NCI-H2196 (cell line): Measurements from ENCODE around the gene MAPKAPK2.

Source experiments
- DNase-seq: peaks from one replicate; lab custom pipeline; 2025; ENCODE audit not compliant: unreplicated experiment; lab: John Stamatoyannopoulos, UW

The MAPKAPK2 gene

DNA sequence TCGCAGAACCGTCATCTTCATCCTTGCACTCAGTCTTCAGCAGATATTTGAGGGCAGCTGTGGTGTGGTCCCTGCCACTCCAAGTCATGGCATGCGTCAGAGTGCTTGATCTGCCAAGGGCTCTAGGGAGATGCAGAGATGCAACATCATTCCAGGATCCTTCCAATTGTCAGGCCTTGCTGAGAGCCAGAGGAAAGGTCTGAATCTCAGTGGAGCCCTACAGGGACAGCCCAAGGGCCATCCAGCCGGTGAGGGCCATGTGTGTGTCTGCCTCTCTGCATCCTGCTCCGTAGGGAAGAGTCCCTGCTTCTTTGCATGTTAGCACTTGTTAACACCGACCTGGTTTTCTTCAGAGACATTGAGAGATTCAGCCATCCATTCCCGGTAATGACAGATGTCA is 17.6 kb downstream of the MAPKAPK2 start:
- no peak for DNase-seq

DNA sequence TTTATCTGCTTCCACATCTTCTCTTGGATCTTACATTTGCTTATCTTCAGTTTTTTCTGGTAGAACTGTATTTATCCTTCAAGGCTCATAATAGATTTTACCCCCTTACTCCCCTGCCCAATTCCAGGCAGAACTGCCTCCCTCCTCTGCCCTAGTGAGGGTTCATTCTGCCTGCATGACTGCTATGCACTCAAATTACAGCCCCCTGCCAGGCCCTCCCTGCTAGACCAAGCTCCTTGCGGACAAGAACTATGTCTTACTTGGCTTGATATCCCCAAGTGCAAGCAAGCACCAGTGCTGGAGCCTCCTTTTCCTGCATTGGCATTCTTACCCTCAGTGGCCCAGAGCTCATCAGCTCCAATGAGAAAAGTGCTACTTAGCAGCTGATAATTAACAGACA is 18.1 kb downstream of the MAPKAPK2 start:
- no peak for DNase-seq

DNA sequence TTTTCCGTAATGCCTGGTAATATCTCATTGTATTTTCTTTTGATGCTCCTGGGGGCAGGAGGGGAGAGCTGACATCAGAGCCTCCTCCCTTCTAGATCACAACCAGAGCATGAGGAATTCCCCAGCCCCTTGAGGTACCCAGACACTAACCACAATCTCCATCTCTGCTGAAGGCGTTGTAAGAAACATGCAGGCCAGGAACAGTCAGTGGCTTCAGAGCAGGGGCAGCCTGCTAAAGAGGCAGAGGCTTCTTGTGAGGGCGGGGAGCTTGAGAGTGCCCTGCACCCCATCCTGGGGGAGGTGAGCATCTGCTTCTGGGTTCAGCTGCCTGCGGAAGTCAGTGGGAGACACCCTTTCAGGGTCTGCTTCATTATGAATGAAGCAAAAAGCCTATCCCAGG is 19.0 kb downstream of the MAPKAPK2 start:
- DNase-seq, result no peak

DNA sequence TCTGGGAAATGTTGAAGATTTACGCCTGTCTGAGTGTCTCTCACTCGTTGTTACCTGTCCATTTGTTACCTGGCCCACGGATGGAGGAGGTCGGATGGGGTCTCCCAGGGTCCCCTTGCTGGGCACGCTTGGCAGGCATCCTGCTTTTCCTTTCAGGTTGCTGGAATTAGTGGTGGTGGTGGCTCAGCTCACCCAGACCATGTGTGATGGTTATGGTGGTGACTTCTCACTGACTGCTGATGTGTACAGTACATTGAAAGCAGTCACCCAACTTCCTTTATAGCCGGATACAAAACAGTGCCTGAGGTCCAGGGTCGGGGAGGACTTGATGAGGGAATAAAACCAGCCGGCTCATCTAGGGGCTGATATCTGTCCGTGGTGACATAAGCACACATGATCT is 19.5 kb downstream of the MAPKAPK2 start:
- no peak for DNase-seq

DNA sequence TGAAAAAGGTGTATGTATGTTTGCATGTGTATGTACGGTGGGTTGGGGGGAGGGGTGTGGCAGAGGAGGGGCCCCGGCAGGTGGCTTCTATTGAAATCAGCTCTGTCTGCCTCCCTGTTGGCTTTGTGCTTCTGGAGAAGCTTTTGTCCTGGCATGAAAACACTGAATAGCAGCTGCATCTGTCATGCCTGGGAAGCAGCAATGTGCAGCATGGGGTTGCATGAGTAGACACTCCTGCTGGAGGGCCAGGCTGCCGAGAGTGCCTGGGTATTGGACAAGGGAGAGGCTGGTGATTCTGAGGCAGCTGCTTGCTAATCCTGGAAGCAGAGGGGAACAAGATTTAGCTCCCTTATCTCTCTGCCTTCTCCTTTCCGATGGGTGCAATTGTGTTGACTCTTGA is 20.5 kb downstream of the MAPKAPK2 start:
- DNase-seq, result peak; percentile 62

DNA sequence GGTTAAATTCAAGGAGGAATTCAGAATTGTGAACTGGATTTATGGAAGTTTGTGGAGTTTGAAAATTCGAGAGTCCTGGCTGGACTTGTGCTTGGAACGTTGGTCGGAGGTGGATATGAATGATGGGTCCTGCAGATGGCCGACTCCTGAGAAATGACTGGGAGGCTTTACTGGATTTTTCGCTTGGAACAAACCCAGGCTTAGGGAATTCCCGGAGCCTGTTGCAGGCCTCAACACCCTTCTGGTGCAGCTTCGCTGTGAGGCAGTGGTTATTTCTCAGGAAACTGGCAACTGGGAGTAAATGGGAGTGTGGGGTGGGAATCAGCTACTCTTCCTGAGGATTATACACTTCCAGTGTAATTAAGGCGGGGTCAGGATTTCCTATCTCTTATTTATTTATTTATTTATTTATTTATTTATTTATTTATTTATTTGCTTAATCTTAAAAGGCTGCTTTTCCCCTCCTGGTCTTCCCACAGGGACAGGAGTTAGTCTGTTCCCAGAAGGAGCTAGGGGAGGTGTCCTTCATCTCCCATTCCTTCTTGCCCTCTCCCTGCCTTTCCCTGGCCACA is 21.1 kb downstream of the MAPKAPK2 start:
- DNase-seq, result no peak

DNA sequence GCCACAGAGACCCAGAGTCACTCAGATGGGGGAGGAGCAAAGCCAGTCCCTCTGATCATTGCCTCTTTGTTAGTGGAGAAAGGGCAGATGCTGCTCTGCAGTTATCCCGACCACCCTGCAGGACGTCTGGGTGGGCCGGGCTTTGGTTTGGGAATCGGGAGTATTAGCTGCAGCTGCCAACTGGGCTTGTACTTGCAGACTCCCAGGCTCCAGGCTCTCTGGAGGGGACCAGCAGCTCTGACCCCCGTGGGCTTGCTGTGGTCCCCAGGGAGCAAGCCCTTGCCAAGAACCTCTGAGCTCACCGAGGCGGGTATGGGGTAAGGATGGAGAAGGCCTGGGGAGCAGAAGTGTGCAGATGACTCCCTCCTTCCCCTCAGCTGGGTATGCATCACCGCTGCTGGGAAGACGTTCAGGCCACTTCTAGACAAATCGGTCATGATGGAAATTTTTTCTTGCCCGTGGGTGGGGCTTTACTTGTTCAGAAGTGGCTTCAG is 21.6 kb downstream of the MAPKAPK2 start:
- no peak for DNase-seq

DNA sequence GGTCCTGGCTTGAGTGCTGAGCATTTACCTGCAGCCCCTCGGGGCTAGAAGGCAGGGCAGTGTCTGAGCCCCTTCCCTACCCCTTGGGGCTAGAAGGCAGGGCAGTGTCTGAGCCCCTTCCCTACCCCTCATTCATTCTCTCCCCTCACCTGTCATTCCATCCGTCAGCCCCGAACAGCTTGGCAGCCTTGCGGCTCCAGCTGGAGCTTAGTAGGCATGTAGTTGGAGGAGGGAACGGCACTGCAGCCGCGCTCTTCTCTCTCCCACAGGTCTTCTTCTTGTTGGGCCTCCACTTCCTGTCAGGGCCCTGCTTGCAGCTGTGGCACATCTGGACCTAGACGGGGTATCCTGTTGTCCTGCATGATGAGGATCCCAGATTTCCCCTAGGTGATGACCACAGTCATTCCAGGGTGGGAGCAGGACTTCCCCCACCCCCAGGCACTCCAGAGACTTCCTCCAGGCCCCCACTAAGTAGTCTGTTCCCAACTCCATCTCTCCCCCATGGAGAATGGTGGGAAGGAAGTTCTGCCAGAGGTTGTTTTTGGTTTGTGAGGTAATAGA is 22.2 kb downstream of the MAPKAPK2 start:
- DNase-seq, result no peak

DNA sequence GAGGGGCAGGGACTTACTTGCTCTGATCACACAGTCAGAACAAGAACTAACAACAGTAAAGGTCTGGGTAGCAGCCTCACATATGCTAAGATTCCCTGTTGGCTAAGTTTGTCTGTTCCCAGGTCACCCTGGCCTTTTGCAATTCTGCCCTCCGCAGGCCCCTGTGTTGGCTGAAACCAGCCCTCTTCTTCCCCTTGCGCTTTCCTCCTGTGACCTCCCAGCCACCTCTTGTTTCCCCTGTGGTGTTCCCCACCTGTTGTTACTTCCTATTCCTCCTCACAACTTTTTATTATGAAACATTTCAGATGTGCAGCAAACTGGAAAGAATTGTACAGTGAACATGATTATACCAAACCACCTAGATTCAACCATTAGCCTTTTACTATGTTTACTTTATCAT is 23.4 kb downstream of the MAPKAPK2 start:
- DNase-seq, result no peak

DNA sequence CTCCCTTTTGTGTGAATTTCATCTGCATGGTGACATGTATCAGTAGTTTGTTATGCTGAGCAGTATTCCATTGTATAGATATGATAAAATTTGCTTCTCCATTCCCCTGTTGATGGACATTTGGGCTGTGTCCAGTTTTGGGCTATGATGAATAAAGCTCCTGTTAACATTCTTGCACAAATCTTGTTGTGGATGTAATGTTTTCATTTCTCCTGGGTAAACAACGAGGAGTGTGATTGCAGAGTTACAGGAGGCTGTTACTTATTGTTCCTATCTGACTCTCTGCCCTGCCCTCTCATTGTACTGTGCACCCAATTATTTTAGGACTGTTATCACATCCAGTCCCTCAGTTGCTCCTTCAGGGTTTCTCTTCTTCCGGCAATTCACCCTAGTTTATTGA is 24.2 kb downstream of the MAPKAPK2 start:
- DNase-seq, result no peak

DNA sequence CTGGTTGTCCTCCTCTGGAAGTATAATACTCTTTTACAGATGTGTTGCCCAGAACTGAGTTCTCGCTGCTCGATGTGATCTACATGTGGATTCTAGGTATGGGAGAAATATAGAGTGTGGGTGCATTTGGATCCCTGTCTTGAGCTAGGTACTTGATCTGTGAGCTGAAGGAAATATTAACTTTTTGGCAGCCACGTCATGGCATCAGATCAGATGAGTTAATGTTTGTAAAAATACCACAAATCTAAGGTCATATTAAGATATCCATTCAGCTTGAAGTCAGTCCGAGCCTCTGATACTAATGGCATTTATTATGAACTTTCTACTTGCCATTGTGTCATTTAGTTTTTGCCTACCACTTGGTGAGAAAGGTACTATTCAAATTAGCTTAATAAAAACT is 24.6 kb downstream of the MAPKAPK2 start:
- no peak for DNase-seq

DNA sequence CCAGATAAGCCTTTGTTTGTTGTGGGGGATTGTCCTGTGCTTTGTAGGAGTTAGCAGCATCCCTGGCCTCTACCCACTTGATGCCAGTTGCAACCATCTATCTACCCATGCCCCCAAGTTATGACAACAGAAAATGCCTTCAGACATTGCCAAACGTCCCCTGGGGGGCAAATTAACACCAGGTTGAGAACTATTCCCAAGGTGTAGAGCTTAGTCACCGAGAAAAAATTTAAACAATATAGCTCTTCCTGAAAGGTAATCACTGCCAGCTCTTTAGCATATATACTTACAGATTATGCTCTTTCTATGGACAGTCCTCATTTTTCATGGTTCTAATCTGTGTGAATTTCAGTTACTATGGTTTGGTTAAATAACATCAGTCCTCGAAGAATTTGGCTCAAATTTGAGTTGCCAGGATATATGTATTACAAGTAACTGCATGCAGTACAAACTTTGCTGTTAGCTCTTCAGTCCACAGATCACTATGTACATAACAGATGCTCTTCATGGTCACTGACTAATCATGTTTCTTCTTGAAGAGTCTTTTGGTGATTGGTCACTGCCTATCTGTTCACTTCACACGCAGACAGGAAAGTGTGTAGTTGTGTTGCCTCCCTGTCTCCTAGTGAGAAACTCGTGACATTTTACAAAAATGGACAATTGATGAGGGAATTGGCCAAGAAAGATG is 25.2 kb downstream of the MAPKAPK2 start:
- DNase-seq, result no peak

DNA sequence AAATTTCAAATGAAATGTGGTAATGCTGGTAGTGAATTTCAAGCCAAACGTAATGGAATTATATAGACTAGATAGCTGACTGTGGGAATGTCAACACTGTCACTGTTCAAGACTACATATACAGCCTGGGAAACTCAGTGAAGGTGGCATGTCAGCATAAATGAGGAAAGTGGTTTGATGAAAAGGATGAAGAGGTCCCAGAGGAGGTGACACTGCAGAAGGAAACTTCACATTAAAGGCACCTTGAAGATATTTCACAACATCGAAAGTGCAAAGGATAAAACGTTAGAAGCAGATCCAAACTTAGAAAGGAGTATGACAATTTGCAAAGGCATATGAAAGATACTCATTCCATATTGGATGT is 25.7 kb downstream of the MAPKAPK2 start:
- DNase-seq, result no peak

DNA sequence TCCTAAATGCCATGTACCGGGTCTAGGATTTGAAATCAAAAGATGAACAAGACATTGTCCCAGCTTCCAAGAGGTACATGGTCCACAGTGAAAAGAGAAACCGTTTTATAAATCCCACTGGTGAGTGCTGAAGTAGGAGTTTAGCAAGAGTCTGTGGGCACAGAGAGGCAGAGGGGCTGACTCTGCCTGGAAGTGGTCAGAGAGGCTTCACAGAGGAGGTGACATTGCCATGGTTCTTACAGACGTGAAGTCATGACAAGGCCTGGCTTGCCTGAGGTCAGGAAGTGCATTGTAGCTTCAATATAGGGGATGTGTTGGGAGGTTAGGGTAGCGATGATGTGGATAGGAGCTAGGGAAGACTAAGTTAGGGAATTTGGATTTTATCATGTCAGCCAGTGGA is 28.4 kb downstream of the MAPKAPK2 start:
- no peak for DNase-seq

DNA sequence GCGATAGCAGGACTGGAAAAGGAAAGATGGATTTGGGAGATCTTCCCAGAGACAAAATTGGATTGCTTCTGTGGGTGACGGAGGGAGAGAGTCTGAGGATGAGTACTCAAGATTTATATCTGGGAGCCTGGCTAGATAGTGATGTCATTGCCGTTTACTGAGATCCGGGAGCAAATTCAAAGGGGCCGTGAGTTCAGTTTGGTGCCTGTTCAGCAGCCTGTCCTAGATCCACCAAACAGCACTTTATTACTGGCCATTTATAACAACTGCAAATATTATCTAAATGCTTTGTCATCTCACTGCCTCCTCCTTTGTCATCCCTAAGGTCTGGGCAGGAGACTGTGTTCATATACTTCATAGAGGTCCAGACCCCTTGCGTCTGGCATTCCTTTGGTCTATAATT is 29.2 kb downstream of the MAPKAPK2 start:
- no peak for DNase-seq

DNA sequence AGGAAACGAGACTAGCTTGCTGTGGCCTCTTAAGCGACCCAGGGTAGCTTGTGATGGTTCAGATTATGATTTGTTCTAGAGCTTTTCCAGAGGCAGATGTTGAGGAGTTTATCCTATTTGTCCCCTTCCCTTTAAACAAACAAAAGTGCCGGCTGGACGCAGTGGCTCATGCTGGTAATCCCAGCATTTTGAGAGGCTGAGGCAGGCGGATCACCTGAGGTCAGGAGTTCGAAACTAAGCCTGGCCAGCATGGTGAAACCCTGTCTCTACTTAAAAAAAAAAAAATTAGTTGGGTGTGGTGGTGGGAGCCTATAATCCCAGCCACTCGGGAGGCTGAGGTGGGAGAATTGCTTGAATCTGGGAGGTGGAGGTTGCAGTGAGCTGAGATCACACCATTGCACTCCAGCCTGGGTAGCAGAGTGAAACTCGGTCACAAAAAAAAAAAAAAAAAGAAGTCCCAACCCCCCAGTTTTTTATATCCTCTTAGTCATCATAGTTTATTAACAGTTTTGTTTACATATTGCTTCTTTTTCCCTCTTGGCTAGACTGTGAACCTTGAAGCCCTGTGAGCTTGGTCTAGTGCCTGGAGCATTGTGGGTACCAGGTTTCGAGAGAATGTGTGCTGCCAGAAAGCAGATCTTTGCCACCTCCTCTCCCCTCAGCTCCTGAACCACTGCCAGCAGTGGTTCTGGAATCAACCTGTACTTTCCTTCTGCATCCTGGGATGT is 29.8 kb downstream of the MAPKAPK2 start:
- peak; percentile 37 for DNase-seq

DNA sequence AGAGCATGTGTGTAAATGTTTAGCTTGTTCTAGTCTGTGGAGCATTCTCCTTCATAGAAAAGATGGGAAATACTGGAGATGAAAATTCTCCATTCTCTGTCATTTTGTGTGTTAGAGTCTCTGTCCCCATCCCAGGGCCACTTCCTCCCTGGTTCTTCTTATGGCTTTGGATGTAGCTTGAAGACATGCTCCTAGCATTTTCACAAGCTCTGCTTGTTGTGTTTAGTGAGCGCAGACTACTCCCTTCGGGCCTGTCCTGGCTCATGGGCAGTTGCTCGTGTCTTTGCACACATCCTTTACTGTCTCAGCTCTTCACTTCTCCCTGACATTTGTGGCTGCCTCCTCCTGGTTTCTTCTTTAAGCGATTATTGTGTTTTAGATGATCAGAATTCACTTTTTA is 30.4 kb downstream of the MAPKAPK2 start:
- no peak for DNase-seq

DNA sequence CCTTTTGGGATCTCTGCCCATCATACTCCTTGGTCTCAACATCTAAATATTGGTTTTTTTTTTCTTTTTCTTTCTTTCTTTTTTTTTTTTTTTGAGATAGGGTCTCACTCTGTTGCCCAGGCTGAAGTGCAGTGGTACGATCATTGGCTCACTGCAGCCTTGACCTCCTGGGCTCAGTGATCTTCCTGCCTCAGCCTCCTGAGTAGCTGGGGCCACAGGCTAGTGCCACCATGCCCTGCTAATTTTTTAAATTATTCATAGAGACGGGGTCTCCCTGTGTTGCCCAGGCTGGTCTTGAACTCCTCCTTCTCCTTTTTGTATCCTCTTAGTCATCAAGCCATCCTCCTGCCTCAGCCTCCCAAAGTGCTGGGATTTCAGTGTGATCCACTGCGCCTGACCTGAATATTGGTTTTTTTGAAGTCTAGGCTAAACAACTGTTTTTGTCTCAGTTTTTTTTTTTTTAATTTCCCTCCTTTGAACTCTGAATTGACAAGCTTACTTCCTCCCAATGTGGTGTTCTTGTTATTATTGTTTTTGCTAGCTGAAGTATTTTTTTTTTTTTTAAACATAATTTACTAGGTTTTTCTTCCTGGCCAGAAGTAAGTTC is 30.9 kb downstream of the MAPKAPK2 start:
- DNase-seq, result no peak

DNA sequence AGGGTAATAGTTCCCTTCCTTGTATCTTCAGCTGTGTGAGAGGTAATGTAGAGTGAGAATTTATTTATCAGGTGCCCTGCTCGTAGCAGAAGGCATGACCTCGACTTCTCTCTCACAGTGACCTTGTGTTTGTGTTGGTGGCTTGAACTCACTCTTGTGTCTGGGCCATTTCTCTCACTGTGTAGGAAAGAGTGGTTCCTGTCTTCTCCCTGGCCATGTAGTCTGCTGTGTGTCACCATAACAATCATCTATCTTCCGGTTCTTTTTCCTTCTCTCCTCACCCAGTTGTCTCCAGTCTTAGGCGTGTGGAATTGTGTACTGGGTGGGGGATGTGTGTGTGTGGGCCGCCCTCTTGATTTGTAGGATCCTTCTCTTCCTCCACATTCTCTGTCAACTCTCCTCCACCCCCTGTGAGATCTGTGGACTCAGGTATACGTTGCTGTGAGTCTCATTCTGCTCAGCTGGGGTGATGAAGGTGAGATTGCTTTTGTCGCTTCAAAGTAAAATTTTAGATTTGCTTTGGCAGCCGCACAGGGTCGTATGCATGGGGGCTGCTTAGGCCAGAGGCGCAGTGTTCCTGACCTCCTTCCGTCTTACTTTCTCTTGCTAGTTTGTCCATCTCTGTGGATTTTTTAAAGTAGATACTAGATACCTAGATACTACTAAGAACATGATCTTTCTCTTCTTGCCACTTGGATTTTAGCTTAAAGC is 31.6 kb downstream of the MAPKAPK2 start:
- DNase-seq, result no peak

DNA sequence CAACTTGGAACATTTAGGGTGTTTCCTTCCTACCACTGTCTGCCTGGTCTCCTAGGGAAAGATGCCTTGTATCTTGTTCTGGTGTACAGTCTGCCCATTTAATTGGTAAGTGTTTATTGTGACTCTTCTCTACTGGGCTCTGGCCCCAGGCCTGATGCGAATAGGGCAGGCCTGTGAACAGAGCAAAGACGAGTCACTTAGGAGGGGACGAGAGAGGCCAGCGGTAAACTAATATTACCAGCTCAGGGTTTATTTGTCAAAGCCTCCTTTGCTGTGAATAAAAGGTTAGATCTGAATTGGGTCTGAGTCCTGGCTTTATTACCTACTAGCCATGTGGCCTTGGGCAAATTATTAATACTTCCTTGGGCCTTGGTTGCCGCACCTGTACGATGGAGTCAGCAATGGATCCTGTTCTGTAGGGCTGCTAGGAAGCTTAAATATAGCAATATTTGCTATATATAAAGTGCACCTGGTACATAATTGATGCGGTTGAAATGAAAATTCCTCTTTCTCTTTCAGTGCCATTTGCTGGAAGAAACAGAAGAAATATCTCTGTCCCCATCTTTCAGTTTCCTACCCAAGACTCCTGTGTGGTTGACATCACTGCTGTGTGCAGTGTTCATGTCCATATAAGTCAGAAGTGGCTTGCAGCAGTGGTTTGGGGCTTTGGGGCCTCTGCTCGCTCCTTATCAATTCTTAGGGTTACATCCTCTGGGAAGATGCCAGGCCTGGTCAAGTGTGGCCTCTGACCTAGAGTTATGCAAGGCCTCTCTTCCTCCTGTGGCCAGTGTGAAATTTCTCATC is 32.4 kb downstream of the MAPKAPK2 start:
- no peak for DNase-seq
